IMR-90 (cell line): Measurements from ENCODE around the gene SMOC1. TPM values are rescaled to one million over a fixed set of nuclear protein-coding genes. Genes with fewer than 3 reads are reported as not detected.
A peak's percentile ranks its signal among the peaks of the same experiment; 100 is the strongest.

Source experiments
- ATAC-seq: fragments of 200-7000 bp; cut with Tn5 transposase; 2 replicates; pipeline ENCODE4 v1.9.1; 2020; ENCODE audit warnings: low read depth, mild to moderate bottlenecking, moderate library complexity
- BruUV-seq: library from RNA; stranded (reverse); fragments of 400-500 nt; replicated peaks from 2 replicates; lab custom pipeline; 2021; lab: Mats Ljungman, UMichigan
- CTCF ChIA-PET: fragments of 300-600 bp; formaldehyde crosslinking; extraction: SDS; loops from one replicate; lab custom pipeline; 2021; ENCODE audit warnings: antibody characterized with exemption; lab: Yijun Ruan, JAX
- POLR2A ChIA-PET: fragments of 300-600 bp; sonication (Branson Sonifier 250); formaldehyde crosslinking; loops from one replicate; lab custom pipeline; 2022; ENCODE audit warnings: antibody characterized with exemption; ENCODE audit not compliant: unreplicated experiment; lab: Charles Lee
- DNase-seq: peaks from one replicate; pipeline ENCODE4 v3.0.0; 2013
- H2AFZ ChIP-seq: replicated peaks from 2 replicates; pipeline ENCODE3; 2013; ENCODE audit warnings: low read length, mild to moderate bottlenecking; ENCODE audit not compliant: poor library complexity
- H2AK5ac ChIP-seq: 2 replicates; pipeline ENCODE4 v1.6.1; 2013; ENCODE audit warnings: low read depth, low read length, inconsistent platforms
- H2AK9ac ChIP-seq: replicated peaks from 2 replicates; pipeline ENCODE3; 2013; ENCODE audit warnings: mild to moderate bottlenecking, low read depth, low read length, moderate library complexity; ENCODE audit not compliant: poor library complexity
- H2BK120ac ChIP-seq: 2 replicates; pipeline ENCODE4 v1.6.1; 2013; ENCODE audit warnings: low read depth, low read length, inconsistent platforms
- H2BK15ac ChIP-seq: 3 replicates; pipeline ENCODE4 v1.6.1; 2013; ENCODE audit warnings: low read depth, low read length, inconsistent platforms
- H2BK20ac ChIP-seq: 2 replicates; pipeline ENCODE4 v1.6.1; 2013; ENCODE audit warnings: low read depth, mild to moderate bottlenecking, inconsistent platforms, low read length, moderate library complexity
- H2BK5ac ChIP-seq: 2 replicates; pipeline ENCODE4 v1.6.1; 2013; ENCODE audit warnings: mild to moderate bottlenecking, low read depth, low read length, inconsistent platforms; ENCODE audit not compliant: poor library complexity, severe bottlenecking
- H3K14ac ChIP-seq: replicated peaks from 2 replicates; pipeline ENCODE4 v1.6.1; 2013; ENCODE audit warnings: low read depth, low read length, inconsistent platforms
- H3K18ac ChIP-seq: 2 replicates; pipeline ENCODE4 v1.6.1; 2013; ENCODE audit warnings: low read depth, low read length, control low read depth
- H3K23ac ChIP-seq: 2 replicates; pipeline ENCODE4 v1.6.1; 2013; ENCODE audit warnings: low read depth, low read length, inconsistent platforms
- H3K27ac ChIP-seq: 2 replicates; pipeline ENCODE4 v1.5.1; 2013; ENCODE audit warnings: mild to moderate bottlenecking, control low read depth, low read length; ENCODE audit not compliant: insufficient read depth
- H3K27me3 ChIP-seq: 2 replicates; pipeline ENCODE4 v1.6.1; 2013; ENCODE audit warnings: low read length; ENCODE audit not compliant: control insufficient read depth, insufficient read depth
- H3K36me3 ChIP-seq: 2 replicates; pipeline ENCODE4 v1.6.1; 2013; ENCODE audit warnings: low read length, mixed read lengths; ENCODE audit not compliant: control insufficient read depth, insufficient read depth
- H3K4ac ChIP-seq: 2 replicates; pipeline ENCODE4 v1.6.1; 2013; ENCODE audit warnings: low read depth, low read length, inconsistent platforms
- H3K4me1 ChIP-seq: 2 replicates; pipeline ENCODE4 v1.6.1; 2013; ENCODE audit warnings: low read length, mixed read lengths; ENCODE audit not compliant: control insufficient read depth, insufficient read depth
- H3K4me2 ChIP-seq: 2 replicates; pipeline ENCODE4 v1.6.1; 2013; ENCODE audit warnings: low read depth, mild to moderate bottlenecking, control low read depth, low read length, moderate library complexity
- H3K4me3 ChIP-seq: 2 replicates; pipeline ENCODE4 v1.5.1; 2013; ENCODE audit warnings: low read depth, mild to moderate bottlenecking, control low read depth, low read length, moderate library complexity; ENCODE audit not compliant: insufficient read depth
- H3K56ac ChIP-seq: 2 replicates; pipeline ENCODE4 v1.6.1; 2013; ENCODE audit warnings: low read length, inconsistent platforms; ENCODE audit not compliant: insufficient read depth; ENCODE audit errors: extremely low read depth
- H3K79me1 ChIP-seq, 2 experiments: 2 replicates each; pipeline ENCODE4 v1.6.1; 2013; ENCODE audit warnings: low read length in 2 of 2, inconsistent platforms in 1 of 2, low read depth in 1 of 2
- H3K9ac ChIP-seq: 2 replicates; pipeline ENCODE4 v1.6.1; 2013; ENCODE audit warnings: low read depth, low read length, control low read depth
- H3K9me1 ChIP-seq: 2 replicates; pipeline ENCODE4 v1.6.1; 2013; ENCODE audit warnings: low read length, inconsistent platforms; ENCODE audit not compliant: insufficient read depth
- H3K9me3 ChIP-seq: 2 replicates; pipeline ENCODE4 v1.6.1; 2013; ENCODE audit warnings: low read length; ENCODE audit not compliant: control insufficient read depth, insufficient read depth
- H4K20me1 ChIP-seq: 2 replicates; pipeline ENCODE4 v1.6.1; 2013; ENCODE audit warnings: low read length, inconsistent platforms; ENCODE audit not compliant: insufficient read depth
- H4K5ac ChIP-seq: 2 replicates; pipeline ENCODE4 v1.6.1; 2013; ENCODE audit warnings: mild to moderate bottlenecking, low read depth, low read length, control low read depth
- H4K8ac ChIP-seq, 2 experiments: 2 replicates each; pipeline ENCODE4 v1.6.1; 2013; ENCODE audit warnings: low read depth in 2 of 2, low read length in 2 of 2, control low read depth in 1 of 2, inconsistent platforms in 1 of 2
- H4K91ac ChIP-seq: 2 replicates; pipeline ENCODE4 v1.6.1; 2013; ENCODE audit warnings: low read depth, low read length, inconsistent platforms; ENCODE audit not compliant: insufficient read depth
- BHLHE40 ChIP-seq: fragments of 150-350 bp; IDR thresholded peaks from 2 replicates; pipeline ENCODE4 v1.6.1; 2016; ENCODE audit warnings: mild to moderate bottlenecking, low read depth, low read length
- CEBPB ChIP-seq: IDR thresholded peaks from 2 replicates; pipeline ENCODE4 v1.6.1; 2012; ENCODE audit warnings: low read depth, low read length, improper control_type of control experiment
- CHD1 ChIP-seq: IDR thresholded peaks from 2 replicates; pipeline ENCODE4 v1.6.1; 2012; ENCODE audit warnings: low read depth, low read length, improper control_type of control experiment
- ELK1 ChIP-seq: fragments of 150-350 bp; IDR thresholded peaks from 2 replicates; pipeline ENCODE4 v1.6.1; 2016; ENCODE audit warnings: low read depth, mild to moderate bottlenecking, low read length, moderate library complexity, borderline replicate concordance
- FOS ChIP-seq: fragments of 150-350 bp; IDR thresholded peaks from 2 replicates; pipeline ENCODE4 v1.6.1; 2016; ENCODE audit warnings: low read depth, low read length
- MAFK ChIP-seq: IDR thresholded peaks from 2 replicates; pipeline ENCODE4 v1.6.1; 2012; ENCODE audit warnings: low read depth, low read length, improper control_type of control experiment
- MAZ ChIP-seq: IDR thresholded peaks from 2 replicates; pipeline ENCODE4 v1.6.1; 2012; ENCODE audit warnings: low read depth, mild to moderate bottlenecking, low read length, improper control_type of control experiment, moderate library complexity, borderline replicate concordance
- MXI1 ChIP-seq: IDR thresholded peaks from 2 replicates; pipeline ENCODE4 v1.6.1; 2012; ENCODE audit warnings: low read depth, mild to moderate bottlenecking, low read length, moderate library complexity, borderline replicate concordance
- NFE2L2 ChIP-seq: fragments of 150-350 bp; IDR thresholded peaks from 2 replicates; pipeline ENCODE4 v1.6.1; 2016; ENCODE audit warnings: low read depth, mild to moderate bottlenecking, low read length
- POLR2A ChIP-seq: IDR thresholded peaks from 2 replicates; pipeline ENCODE4 v1.6.1; 2012; ENCODE audit warnings: mild to moderate bottlenecking, low read depth, low read length
- RAD21 ChIP-seq: IDR thresholded peaks from 2 replicates; pipeline ENCODE4 v1.6.1; 2012; ENCODE audit warnings: low read length, improper control_type of control experiment
- RCOR1 ChIP-seq: IDR thresholded peaks from 2 replicates; pipeline ENCODE4 v1.6.1; 2012; ENCODE audit warnings: mild to moderate bottlenecking, low read length, improper control_type of control experiment; ENCODE audit not compliant: insufficient replicate concordance
- SMC3 ChIP-seq: fragments of 150-350 bp; IDR thresholded peaks from 2 replicates; pipeline ENCODE4 v1.6.1; 2016; ENCODE audit warnings: low read depth, mild to moderate bottlenecking, antibody characterized with exemption, low read length, moderate library complexity
- WGBS, 2 experiments: methylation state at CpG; one replicate each; pipeline versions ENCODE4 v1.1.5 to v1.1.7; 2013; ENCODE audit warnings: missing lambda C conversion rate in 2 of 2; ENCODE audit not compliant: insufficient read length in 1 of 2; ENCODE audit errors: extremely low coverage in 2 of 2; 5-methylcytosine and 5-hydroxymethylcytosine counted together
- dilution Hi-C: fragments of 300-500 bp; cut with HindIII; formaldehyde crosslinking; loops from one replicate; pipeline ENCODE4 v1.14.3; 2018; ENCODE audit warnings: low sequenced_read_pairs; ENCODE audit not compliant: unreplicated experiment
- in situ Hi-C: fragments of 300-500 bp; cut with MboI; formaldehyde crosslinking; loops from 3 replicates; pipeline ENCODE4 v1.14.3; 2019; ENCODE audit warnings: low sequenced_read_pairs, inconsistent platforms, mixed read lengths
- intact Hi-C: fragments of 100-400 bp; cut with micrococcal nuclease; formaldehyde crosslinking; loops from 2 replicates; pipeline ENCODE4 v1.10.0; 2022
- polyA plus RNA-seq, 3 experiments: library from polyadenylated mRNA; depleted of rRNA; stranded (reverse); fragments of >200 nt; gene quantifications; 2 replicates each; pipeline ENCODE4 v1.2.3, GENCODE V29; 2012; ENCODE audit warnings: low replicate concordance in 1 of 3
- total RNA-seq: library from RNA; depleted of rRNA; stranded (reverse); fragments of >200 nt; gene quantifications from 2 replicates; pipeline ENCODE4 v1.2.3, GENCODE V29; 2012
- TF ChIP-seq, protein P1 (sequence below): conservative IDR thresholded peaks from 2 replicates; pipeline ENCODE4 v1.5.1; 2012; ENCODE audit warnings: mild to moderate bottlenecking, low read depth, low read length, improper control_type of control experiment
- TF ChIP-seq, protein P2 (sequence below): fragments of 150-350 bp; IDR thresholded peaks from 2 replicates; pipeline ENCODE4 v1.6.1; 2017; ENCODE audit warnings: mild to moderate bottlenecking, antibody characterized with exemption, low read length, low read depth

The SMOC1 gene
- total and polyA plus RNA-seq, 2 of the 4 experiments (the other 2 are of a cell fraction) = 0.90 to 4.1 TPM

DNA sequence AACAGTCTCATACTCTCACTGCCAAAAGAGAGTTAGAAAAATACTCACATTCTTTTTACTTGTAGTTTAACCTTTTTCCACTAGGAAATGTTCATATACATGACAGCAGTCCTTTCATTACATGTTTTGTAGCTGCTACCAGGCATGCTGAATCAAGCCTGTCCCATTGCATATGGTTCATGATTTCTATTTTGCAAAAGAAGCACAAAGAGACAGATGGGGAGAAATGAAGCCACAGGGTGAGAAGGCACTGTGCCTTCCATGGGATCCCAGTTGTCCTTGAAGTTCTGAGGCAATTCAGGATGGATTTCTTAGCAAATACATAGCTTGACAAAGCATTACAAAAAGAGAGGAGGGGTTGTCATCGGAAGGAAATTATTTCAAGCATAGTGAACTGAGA, 89.5 kb downstream of the SMOC1 start:
- peak overlapping the region; percentile 53; the same call in 1 of the 2 replicates for H3K18ac ChIP-seq
- H3K23ac ChIP-seq = no peak overlapping the region
- no peak overlapping the region for H2AK5ac ChIP-seq
- DNase-seq = no peak
- ATAC-seq = no peak
- ChIA-PET CTCF (interaction anchor here (0.6 kb wide), 1 partner anchor 668 kb away, joined by 3 read pairs; no protein-coding TSS in a partner anchor), POLR2A (no interaction called here)
- H3K4me2 ChIP-seq = no peak overlapping the region
- no peaks in the 10 kb centered on the region for H3K27me3 ChIP-seq
- no peak overlapping the region for H3K56ac ChIP-seq
- no peak overlapping the region for H4K8ac ChIP-seq
- no peak overlapping the region for H4K5ac ChIP-seq
- no peaks in the 10 kb centered on the region for H3K9me3 ChIP-seq
- no peak overlapping the region for H2AFZ ChIP-seq
- no peak overlapping the region for H2BK15ac ChIP-seq
- TF ChIP-seq CHD1 (no peak), RCOR1 (no peak), SMC3 (no peak), MAZ (no peak), ELK1 (no peak), FOS (no peak), NFE2L2 (no peak), POLR2A (no peak), CEBPB (no peak), MXI1 (no peak), BHLHE40 (no peak), RAD21 (no peak), MAFK (no peak)
- TF ChIP-seq, protein P1, sequence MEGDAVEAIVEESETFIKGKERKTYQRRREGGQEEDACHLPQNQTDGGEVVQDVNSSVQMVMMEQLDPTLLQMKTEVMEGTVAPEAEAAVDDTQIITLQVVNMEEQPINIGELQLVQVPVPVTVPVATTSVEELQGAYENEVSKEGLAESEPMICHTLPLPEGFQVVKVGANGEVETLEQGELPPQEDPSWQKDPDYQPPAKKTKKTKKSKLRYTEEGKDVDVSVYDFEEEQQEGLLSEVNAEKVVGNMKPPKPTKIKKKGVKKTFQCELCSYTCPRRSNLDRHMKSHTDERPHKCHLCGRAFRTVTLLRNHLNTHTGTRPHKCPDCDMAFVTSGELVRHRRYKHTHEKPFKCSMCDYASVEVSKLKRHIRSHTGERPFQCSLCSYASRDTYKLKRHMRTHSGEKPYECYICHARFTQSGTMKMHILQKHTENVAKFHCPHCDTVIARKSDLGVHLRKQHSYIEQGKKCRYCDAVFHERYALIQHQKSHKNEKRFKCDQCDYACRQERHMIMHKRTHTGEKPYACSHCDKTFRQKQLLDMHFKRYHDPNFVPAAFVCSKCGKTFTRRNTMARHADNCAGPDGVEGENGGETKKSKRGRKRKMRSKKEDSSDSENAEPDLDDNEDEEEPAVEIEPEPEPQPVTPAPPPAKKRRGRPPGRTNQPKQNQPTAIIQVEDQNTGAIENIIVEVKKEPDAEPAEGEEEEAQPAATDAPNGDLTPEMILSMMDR = no peak
- TF ChIP-seq, protein P2, sequence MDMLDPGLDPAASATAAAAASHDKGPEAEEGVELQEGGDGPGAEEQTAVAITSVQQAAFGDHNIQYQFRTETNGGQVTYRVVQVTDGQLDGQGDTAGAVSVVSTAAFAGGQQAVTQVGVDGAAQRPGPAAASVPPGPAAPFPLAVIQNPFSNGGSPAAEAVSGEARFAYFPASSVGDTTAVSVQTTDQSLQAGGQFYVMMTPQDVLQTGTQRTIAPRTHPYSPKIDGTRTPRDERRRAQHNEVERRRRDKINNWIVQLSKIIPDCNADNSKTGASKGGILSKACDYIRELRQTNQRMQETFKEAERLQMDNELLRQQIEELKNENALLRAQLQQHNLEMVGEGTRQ = no peak
- H2BK5ac ChIP-seq = no peak overlapping the region
- no peak overlapping the region for H4K91ac ChIP-seq
- no peaks in the 10 kb centered on the region; the same call in 1 of the 2 replicates for H3K9me1 ChIP-seq
- H3K4me3 ChIP-seq = no peak overlapping the region
- H3K79me1 ChIP-seq = no peaks in the 10 kb centered on the region
- peaks cover 7% of the 10 kb centered on the region; the same call in 1 of the 2 replicates for H3K4me1 ChIP-seq
- H2BK120ac ChIP-seq = no peak overlapping the region
- no peaks in the 10 kb centered on the region; the same call in 1 of the 2 replicates for H3K36me3 ChIP-seq
- no TSS peak for BruUV-seq
- intact Hi-C loops (loop anchor here (5.0 kb wide), 1 partner anchor 41 kb away; no protein-coding TSS in a partner anchor), in situ Hi-C loops (no loop called here), dilution Hi-C loops (no loop called here)
- WGBS, 2 experiments = no CpG with 5 or more reads among the region's 1 CpG
- no peak overlapping the region for H3K4ac ChIP-seq
- no peak overlapping the region for H3K14ac ChIP-seq
- H4K20me1 ChIP-seq = no peaks in the 10 kb centered on the region
- H2AK9ac ChIP-seq = no peak overlapping the region
- no peak overlapping the region for H2BK20ac ChIP-seq
- H3K27ac ChIP-seq = no peak overlapping the region
- H3K9ac ChIP-seq = no peak overlapping the region
